ENCODE measurements around the gene ADAM15.

- TF ChIP-seq CTCF (IDR thresholded peaks at IDR 0.05) (no peak), POLR2AphosphoS5 (IDR thresholded peaks at IDR 0.05) (no peak)
These were observed 18.2 kb upstream of the ADAM15 start for GRCh38 chr1:155032886-155033285.

Data from esophagus muscularis mucosa (tissue), 3 donors.